Stimulated activated CD4-positive, alpha-beta T cell treated with anti-CD3 and anti-CD28 coated beads, TNF-alpha, amount 100 ng/mL, for 1 hour (primary cell): ENCODE measurements around the gene METTL26.

Experiments
- DNase-seq, 3 donors: peaks; one replicate each; pipeline ENCODE4 v3.0.0-alpha.2; 2020; ENCODE audit warnings: low read depth in 3 of 3, low spot score in 1 of 3

METTL26 gene

DNA sequence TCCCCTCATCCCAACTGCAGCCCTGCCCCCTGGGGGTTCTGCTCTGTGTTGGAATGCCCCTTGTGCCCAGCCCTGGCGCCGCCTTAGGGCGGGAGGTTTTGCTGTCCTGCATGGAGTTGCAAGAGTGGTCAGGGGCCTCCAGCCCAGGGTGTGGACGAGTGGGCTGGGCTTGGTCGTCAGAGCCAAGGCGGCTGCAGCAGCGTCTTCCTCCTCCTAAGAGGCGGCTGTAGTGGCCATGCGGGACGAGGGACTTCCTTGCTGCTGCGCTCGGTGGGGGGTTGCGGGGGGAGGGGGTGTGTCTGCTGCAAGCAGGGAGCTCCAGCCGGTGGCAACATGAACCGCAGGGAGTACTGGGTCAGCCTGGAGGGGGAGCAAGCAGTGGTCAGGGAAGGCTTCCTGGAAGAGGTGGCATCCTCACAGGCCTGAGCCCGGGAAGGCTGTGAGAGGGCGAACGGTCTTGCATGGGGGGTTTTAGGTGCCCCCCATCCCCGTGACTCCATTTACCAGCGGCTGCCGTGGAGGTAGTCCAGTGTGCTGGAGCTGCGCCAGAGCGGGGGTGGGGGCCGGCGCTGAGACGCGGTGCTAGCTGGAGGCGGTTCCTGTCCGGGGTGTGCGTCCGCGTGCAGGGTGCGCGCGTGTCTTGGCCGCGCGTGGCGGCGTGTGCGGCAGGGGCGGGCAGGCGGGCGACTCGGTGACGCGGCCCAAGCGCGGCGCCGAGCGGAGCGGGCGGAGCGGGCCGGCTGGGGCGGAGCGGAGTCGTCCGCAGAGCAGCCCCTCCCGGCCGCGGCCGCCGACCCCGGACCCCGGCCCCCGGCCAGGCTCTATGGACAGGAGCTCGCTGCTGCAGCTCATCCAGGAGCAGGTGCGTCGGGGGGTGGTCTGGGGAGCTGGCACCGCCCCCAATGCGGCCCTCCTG is 39.1 kb upstream of the METTL26 start, which contains the start of gene RHBDL1:
Gene RHBDL1, plus strand, starts transcription at position 704 of the 916 bp plus-strand sequence. Its CDS starts 120 bp downstream, at position 824.
- no peak for DNase-seq

DNA sequence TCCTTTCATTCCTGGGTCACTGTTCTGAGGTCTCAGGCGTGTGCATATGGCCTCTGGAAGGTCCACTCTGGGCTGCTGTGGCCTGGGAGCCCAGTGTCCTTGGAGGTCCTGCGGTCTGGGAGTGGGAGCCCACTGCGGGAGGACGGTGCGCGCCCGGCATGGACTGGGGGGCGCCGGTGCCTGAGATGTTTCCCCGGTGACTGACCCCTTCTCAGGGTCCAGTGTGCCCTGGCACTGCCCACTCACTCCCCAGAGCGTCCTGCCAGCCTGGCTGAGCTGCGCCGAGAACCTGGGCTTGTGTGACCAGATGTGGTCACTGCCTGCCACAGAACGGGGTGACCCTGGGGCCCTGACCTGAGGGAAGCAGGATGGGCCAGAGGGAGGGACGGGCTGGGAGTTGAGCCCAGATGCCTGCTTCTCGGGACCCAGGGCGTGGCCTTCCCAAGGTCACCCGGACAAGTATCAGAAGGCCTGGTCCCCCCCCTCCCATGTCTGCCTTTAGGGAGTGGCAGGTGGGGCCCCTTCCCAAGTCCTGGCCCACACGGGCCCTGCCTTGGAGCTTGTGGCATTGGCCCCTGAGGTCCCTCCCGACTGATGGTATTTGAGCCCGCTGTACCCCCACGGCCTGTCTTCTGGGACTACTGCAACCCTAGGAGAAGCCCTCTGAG is 38.2 kb upstream of the METTL26 start:
- no peak for DNase-seq

DNA sequence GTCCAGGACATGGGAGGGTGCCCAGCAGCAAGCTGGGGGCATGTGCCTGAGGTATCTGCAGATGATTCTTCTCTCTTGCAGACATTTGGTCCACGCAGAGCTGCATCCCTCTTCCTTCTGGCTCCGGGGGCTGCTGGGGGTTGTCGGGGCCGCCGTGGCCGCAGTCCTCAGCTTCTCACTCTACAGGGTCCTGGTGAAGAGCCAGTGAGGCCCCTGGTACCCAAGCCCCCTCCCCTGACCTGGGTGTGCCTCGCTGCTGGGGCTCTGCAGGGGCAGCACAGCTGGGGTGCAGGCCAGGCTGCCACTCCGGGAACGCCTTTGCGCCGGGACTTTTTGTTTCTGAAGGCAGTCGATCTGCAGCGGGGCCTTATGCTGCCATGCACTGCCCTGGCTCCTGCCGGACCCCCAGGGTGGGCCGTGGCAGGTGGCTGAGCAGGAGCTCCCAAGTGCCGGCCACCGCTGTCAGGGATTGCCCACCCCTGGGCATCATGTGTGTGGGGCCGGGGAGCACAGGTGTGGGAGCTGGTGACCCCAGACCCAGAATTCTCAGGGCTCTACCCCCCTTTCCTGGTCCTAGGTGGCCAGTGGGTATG is 37.4 kb upstream of the METTL26 start:
- DNase-seq, result no peak

DNA sequence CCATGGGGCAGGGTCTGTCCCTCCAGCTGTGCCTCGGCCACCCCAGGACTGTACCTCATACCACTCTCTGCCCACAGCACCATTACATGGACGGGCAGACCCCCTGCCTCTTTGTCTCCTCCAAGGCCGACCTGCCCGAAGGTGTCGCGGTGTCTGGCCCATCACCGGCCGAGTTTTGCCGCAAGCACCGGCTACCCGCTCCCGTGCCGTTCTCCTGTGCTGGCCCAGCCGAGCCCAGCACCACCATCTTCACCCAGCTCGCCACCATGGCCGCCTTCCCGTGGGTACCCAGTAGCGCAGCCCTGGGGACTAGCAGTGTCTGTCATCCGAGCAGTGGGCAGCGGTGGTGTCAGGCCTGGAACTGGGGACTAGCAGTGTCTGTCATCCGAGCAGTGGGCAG is 36.7 kb upstream of the METTL26 start:
- DNase-seq, result no peak

DNA sequence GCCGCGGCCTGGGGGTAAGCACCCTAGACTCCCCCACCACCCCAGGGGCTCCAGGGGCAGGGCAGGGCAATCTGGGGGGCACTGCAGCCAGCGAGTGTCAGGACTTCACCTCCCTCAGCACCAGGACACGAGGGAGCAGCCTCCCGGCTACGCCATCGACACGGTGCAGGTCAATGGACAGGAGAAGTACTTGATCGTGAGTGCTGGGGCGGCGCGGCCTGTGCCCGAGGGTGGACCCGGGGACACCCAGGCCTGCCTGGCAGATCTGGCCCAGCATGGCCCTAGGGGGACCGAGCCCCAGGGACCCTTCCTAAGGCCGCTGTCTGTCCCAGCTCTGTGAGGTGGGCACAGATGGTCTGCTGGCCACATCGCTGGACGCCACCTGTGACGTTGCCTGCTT is 36.3 kb upstream of the METTL26 start:
- no peak for DNase-seq

DNA sequence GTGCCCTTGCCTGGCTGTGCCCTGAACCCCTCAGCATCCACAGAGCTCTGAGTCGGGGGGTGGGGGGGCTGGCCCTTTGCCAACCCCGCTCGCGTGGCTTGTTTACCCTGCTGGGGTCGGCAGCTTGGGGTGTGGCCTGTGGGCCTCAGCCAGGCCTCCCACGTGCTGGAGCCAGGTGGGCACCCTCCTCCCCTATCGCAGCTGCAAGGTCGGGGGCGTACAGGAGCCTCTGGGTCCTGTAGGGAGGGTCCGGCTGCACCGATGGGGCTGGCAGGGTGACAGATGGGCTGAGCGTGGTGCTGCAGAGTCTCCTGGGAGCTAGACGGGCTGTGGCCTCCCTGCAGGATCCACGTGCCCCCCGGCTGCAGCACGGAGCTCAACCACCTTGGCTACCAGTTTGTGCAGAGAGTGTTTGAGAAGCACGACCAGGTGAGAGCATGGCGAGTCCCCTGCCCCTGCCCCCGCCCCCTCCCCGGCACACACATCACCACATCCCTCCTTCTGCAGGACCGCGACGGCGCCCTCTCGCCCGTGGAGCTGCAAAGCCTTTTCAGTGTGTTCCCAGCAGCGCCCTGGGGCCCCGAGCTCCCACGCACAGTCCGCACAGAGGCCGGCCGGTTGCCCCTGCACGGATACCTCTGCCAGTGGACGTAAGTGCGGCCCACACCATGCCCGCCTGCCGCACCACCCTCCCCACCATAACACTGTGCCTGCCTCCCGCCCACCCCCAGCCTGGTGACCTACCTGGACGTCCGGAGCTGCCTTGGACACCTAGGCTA is 35.4 kb upstream of the METTL26 start:
- DNase-seq, result no peak

DNA sequence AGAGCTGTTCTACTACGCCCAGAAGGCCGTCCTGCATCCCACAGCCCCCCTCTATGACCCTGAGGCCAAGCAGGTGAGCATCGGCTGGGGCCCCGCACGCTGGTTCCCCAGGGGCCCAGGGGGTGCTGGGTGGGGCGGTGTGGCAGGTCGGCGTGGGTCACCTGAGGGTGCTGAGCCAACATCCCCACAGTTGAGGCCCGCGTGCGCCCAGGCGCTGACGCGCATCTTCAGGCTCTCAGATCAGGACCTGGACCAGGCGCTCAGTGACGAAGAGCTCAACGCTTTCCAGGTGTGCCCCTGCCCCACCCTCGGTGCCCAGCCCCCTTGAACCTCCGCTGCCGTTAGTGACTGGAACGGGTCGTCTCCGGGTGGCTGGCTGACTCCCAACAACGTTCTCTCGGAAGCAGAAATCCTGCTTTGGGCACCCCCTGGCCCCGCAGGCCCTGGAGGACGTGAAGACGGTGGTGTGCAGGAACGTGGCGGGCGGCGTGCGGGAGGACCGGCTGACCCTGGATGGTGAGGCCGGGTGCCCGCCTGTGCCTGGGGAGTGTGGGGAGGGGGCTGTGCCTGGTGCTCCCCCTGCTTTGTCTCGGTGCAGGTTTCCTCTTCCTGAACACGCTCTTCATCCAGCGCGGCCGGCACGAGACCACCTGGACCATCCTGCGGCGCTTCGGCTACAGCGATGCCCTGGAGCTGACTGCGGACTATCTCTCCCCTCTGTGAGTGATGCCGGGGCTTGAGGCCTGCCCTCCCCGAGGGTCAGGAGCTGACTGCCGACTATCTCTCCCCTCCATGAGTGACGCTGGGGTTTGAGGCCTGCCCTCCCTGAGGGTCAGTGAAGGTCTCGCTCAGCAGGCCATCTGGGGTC is 34.6 kb upstream of the METTL26 start:
- DNase-seq, result no peak

DNA sequence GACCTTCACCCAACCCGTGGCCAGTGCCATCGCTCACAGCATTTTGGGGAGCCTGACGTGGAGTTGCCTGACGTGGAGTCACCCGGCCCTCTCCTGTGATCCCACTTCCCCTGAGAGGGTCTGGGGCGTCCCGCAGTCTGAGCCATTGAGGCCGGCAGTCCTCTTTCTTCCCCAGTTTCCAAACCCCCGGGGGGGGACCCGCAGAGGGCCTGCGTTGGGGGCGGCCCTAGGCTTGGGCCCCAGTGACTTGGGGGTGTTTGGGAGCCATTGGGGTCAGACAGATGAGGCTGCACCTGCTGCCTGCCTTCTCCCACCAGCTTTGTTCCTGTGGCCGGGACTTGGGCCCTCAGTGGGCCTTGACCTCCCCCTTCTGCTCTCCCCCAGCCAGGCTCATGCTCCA is 33.6 kb upstream of the METTL26 start:
- DNase-seq, result no peak

DNA sequence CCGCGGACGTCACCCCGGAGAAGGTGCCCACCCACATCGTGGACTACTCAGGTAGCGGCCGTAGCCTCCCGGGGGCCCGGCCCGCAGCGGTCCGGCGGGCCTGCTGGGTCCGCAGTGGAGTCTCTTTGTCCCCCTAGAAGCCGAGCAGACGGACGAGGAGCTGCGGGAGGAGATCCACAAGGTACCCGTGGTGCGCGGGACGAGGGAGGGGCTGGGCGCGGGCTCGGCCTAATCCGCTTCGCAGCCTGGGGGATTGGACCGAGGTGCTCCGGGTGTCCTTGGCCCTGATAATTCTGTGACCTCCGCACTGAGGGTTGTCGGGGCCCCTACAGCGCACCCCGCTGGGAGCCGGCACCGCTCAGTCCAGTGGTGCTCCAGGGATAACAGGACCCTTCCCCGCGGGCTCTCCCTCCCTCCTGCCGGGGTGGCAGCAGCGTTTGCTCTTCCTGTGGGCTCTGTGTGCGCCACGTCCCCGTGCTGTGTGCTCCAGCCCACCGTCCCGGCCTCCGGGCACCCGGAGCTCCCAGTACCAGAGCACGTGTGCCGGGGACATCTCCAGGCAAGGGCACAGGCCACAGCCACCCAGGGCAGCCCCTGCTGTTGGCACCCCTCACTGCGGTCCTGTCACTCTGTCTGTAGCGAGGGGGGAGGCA is 32.5 kb upstream of the METTL26 start:
- DNase-seq, result no peak

DNA sequence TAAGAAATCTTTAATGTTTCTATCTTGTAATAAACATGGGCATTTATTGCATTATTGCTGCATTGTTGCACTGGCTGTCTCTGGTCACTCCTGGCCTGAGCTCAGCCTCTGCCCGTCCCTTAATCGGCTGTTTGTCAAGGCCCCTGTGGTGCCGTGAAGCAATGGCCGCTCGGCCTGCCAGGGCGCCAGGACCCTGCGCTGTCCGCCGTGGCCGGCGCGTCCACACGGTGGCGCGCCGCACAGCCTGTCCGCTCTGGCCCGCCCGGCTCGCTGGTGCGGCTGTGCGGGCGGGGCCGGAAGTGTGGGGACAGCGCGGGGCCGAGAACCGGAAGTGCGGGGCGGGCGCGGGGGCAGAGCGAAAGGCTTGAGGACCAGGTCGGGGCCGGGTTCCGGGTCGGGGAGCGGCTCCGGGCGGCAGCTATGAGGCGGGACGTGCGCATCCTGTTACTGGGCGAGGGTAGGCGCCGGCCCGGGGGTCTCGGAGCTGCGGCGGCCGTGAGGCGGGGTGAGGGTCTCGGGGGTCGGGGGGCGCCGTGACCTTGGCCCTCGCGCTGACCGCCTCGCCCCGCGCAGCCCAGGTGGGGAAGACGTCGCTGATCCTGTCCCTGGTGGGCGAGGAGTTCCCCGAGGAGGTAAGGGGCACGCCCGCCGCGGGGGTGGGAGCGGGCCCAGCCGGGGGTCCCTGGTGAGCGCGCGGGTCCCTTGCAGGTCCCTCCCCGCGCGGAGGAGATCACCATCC is 31.8 kb upstream of the METTL26 start, which contains the start of gene RHOT2:
Gene RHOT2, plus strand, starts transcription at position 353 of the 739 bp plus-strand sequence. Its CDS starts 68 bp downstream, at position 421.
- peak; percentile 77 to 95 (median 87) for DNase-seq

DNA sequence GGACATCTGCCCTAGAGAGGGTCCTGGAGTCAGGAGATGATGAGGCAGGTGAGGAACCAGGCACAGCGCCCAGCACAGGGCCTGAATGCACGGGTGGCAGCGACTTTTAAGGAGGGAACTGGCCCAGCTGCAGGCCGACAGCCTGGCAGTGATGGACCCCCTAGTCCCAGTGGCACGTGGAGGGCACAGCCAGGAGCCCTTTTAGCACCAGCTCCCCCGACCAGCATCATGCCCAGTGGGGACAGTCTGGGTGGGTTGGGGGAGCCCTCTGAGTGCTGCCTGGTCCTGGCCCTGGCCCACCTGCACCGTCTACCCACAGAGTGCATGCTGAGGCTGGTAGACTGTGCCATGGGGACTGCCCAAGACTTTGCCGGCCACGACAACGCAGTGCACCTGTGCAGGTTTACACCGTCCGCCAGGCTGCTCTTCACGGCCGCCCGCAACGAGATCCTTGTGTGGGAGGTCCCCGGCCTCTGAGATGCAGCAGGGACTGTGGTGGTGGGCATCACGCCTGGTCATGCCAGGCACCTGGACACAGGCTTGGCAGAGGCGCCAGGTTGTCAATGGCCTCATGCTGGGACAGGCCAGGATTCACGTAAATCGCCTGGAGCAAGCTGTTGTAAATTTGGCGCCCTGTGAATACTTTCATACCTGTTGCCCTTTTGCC is 31.1 kb upstream of the METTL26 start:
- no peak for DNase-seq

DNA sequence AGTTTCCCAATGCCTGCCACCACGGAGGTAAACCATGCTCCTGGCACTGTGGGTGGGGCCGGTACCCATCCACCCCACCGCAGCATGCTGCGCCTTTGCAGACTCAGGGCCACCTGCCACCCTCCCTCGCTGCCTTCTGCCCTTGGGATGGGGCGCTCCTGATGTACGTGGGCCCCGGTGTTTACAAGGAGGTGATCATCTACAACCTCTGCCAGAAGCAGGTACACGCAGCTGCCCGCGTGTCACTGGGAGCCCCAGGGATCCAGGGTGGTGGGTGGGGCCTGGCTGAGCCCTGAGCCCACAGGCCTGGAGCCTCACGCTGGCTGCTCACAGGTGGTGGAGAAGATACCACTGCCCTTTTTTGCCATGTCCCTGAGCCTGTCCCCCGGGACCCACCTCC is 30.5 kb upstream of the METTL26 start:
- DNase-seq, result no peak

DNA sequence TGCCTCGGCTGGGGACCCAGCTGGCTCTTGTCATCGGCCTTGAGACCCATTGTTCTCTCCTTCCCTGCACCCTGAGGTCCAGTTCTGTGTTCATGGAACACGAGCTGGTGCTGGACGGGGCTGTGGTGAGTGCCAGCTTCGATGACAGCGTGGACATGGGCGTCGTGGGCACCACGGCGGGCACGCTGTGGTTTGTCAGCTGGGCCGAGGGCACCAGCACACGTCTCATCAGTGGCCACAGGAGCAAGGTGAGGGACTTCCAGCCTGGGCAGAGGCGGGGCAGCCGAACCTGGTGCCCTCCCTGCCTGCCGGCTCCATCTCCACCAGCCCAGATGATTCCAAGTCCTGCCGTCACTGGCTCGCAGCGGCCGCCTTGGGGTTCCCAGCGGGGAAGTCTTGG is 26.5 kb upstream of the METTL26 start:
- DNase-seq, result no peak

DNA sequence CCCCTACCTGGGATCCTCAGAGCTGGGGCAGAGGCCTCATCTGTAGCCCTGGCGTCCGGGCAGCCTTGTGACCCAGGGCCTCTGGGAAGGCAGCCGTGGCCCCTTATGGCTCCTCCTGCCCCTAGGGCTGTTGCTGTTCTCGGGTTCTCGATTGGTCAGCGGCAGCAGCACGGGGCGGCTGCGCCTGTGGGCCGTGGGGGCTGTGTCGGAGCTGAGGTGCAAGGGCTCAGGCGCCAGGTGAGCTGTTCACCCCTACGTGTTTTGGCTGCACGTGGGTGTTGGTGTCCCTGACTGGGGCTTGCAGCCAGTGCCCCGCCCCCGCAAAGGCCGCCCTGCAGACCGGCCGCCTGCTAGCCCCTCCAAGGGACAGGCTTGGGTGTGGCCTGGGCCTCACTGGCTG is 26.0 kb upstream of the METTL26 start:
- no peak for DNase-seq

DNA sequence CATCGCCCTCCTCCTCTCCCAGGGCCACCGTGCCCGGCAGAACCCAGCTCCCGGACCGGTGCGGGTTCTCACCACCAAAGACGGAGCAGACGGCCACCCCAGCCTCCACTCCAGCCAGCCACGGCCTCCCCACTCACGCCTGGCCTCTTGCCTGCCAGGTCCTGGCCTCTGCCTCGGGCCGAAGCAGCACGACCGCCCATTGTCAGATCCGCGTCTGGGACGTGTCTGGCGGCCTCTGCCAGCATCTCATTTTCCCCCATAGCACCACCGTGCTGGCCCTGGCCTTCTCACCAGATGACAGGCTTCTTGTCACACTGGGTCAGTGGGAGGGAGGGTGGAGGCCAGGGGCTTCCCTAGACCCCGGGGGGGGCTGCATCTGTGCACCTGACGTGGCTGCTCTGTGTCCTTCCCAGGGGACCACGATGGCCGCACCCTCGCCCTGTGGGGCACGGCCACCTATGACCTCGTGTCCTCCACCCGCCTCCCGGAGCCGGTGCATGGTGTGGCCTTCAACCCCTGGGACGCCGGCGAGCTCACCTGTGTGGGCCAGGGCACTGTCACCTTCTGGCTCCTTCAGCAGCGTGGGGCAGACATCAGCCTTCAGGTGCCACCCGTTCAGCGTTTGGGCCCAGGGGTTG is 25.2 kb upstream of the METTL26 start:
- DNase-seq, result no peak

DNA sequence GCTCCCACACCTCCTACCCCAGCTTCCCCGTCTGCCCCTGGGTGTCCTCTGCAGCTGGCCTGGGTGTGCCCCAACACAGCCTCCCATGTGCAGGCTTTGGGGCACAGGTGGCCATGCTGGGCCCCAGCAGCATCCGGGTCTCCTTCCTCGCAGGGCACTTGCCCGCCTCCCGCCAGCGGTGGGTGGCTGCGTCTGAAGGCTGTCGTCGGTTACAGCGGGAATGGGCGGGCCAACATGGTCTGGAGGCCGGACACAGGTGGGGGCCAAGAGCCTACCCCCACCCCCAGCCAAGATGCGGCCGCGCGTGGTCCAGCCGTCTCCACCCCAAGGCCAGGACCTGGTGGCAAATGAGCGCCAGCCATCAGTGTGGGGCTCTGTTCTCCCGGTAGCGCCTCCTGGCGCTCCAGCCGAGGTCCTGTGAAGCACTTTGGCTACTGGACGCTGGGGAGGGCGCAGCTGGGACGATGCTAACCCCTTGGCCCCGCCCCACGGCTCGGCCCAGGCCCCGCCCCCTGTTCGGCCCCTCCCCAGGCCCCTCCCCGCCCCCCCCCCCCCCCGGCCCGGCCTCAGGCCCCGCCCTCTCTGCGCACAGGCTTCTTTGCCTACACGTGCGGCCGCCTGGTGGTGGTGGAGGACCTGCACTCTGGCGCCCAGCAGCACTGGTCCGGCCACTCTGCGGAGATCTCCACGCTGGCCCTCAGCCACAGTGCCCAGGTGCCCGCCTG is 24.5 kb upstream of the METTL26 start:
- peak in 2 of 3 donors; percentile 29 to 53 for DNase-seq

DNA sequence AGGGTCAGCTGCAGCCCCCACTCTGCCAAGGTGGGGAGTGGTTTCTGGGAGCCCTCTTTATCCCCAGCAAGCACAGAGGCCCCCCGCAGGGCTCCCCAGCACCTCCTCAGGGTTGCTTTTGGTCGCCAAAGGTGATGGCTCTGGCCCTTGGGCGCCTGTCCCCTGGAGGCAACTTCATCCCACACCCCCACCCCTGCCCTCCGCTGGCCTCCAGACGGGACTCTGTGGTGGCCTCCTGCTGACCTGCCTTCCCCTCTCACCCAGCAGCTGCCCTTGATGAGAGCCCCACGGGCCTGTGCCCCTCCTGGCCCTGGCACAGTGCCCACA is 24.0 kb upstream of the METTL26 start:
- no peak for DNase-seq
